Central memory CD8-positive, alpha-beta T cell (primary cell): Measurements from ENCODE around the gene SYT9.

Experiments used
- ATAC-seq: fragments of 150-1000 bp; cut with Tn5 transposase; replicated peaks from 2 replicates; pipeline ENCODE4 v1.10.0; 2022; ENCODE audit warnings: mild to moderate bottlenecking, moderate FRiP score, moderate number of reproducible peaks; ENCODE audit not compliant: poor library complexity, severe bottlenecking; ENCODE audit errors: extremely low read depth
- DNase-seq, 2 donors: peaks; one replicate each; pipeline ENCODE4 v3.0.0; 2021; ENCODE audit warnings: low spot score in 2 of 2
- H3K27ac Mint-ChIP-seq: one replicate; pipeline ENCODE4 v1.8.0; 2022; ENCODE audit warnings: low read depth, mild to moderate bottlenecking, moderate library complexity, mixed read lengths
- H3K27me3 Mint-ChIP-seq: one replicate; pipeline ENCODE4 v1.8.0; 2022; ENCODE audit warnings: mixed read lengths
- H3K36me3 Mint-ChIP-seq: one replicate; pipeline ENCODE4 v1.8.0; 2022; ENCODE audit warnings: mild to moderate bottlenecking, moderate library complexity, mixed read lengths; ENCODE audit not compliant: insufficient read depth
- H3K4me1 Mint-ChIP-seq: one replicate; pipeline ENCODE4 v1.8.0; 2022; ENCODE audit warnings: mixed read lengths
- H3K4me3 Mint-ChIP-seq: one replicate; pipeline ENCODE4 v1.8.0; 2022; ENCODE audit warnings: mild to moderate bottlenecking, moderate library complexity, mixed read lengths
- H3K9me3 Mint-ChIP-seq: one replicate; pipeline ENCODE4 v1.8.0; 2022; ENCODE audit warnings: mixed read lengths

SYT9 gene

DNA sequence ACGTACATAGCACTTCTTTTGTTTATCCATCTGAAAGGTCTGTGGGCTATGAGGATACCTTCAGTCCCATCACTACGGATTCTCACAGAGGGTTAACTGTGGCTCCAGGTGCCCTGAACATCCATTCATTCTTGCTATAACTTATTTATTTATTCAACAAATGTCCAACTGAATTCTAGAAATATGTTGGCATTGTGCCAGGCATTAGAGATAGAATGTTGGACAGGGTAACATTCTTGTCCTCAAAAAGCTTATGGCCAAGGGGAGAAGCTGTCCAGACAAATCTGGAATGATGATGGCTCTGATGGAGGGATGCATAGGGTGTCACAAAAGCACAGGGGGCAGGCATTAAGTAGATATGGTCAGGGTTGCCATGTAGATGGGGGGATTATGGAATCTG, 242.0 kb downstream of the SYT9 start:
- no peak for ATAC-seq
- no peak overlapping the region for H3K27ac Mint-ChIP-seq

DNA sequence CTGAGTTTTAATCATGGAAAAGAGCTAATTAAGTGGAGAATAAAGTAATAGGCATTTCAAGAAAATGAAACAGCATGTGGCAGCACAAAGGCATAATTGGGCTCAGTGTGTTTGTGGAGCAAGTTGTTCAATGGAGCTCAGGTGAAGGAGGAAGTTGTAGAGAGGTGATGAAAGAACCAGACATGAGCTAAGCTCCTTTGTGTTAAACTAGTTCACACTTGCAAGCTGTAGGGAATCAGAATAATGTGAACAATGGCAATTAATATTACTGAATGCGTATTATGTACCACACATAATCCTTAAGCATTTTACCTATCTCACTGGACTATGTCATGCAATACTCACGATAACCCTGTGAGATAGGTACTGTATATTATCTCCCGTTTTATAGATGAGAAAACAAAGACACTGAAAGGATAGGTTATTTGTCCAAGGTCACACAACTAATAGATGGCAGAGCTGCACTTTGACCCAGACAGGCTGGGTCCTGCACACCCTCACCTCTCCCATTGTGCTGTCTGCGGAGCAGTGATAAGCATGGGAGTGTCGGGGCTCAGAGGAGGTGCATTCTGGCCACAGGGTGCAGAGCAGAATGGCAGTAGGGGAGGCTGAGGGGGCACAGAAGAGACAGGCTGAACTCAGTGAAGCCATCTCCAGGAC, 242.5 kb downstream of the SYT9 start:
- no peaks in the 10 kb centered on the region for H3K9me3 Mint-ChIP-seq
- DNase-seq = no peak

More for the DNA sequence above, 242.0 kb downstream of the SYT9 start:
- Mint-ChIP-seq H3K4me3 (no peak overlapping the region), H3K36me3 (no peaks in the 10 kb centered on the region), H3K9me3 (no peaks in the 10 kb centered on the region), H3K27me3 (peaks cover 12% of the 10 kb centered on the region), H3K4me1 (no peaks in the 10 kb centered on the region)
- DNase-seq = no peak

DNA sequence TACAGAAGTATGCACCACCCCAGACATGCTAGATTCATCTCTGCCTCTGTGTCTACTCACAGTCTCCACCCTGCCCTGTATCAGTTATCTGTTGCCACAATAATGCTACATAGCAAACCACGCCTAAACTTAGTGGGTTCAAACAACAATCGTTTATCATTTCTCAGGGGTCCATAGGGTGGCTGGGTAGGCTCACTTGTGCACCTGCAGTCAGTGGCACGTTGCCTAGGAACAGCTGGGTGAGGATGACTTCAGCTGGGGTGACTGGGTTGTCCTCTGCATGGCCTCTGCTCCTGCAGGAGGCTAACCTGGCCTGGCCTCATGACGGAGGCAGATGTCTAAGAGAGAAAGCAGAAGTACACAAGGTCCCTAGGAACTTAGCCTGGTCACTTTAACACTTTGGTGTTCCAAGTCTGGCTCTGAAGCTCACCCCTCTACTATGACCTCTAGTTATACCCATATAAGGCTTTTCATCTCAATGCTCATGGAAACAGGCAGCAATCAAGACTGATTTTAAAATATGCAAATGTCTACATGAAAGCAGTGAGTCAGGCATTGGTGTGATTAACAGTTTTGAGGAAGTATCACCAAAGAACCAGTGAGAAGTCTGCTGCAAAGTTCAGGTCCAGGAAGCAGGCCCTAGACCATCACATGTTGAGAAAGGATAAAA, 244.3 kb downstream of the SYT9 start:
- H3K4me3 Mint-ChIP-seq = no peak overlapping the region
- H3K27ac Mint-ChIP-seq = no peak overlapping the region
- no peaks in the 10 kb centered on the region for H3K36me3 Mint-ChIP-seq
- no peaks in the 10 kb centered on the region for H3K4me1 Mint-ChIP-seq
- DNase-seq = no peak
- peak; percentile 49 for ATAC-seq
- no peaks in the 10 kb centered on the region for H3K27me3 Mint-ChIP-seq
- no peaks in the 10 kb centered on the region for H3K9me3 Mint-ChIP-seq

More for the DNA sequence above, 242.5 kb downstream of the SYT9 start:
- ATAC-seq = no peak
- no peaks in the 10 kb centered on the region for H3K4me1 Mint-ChIP-seq
- peaks cover 7% of the 10 kb centered on the region for H3K27me3 Mint-ChIP-seq
- no peak overlapping the region for H3K4me3 Mint-ChIP-seq
- H3K27ac Mint-ChIP-seq = no peak overlapping the region
- no peaks in the 10 kb centered on the region for H3K36me3 Mint-ChIP-seq

DNA sequence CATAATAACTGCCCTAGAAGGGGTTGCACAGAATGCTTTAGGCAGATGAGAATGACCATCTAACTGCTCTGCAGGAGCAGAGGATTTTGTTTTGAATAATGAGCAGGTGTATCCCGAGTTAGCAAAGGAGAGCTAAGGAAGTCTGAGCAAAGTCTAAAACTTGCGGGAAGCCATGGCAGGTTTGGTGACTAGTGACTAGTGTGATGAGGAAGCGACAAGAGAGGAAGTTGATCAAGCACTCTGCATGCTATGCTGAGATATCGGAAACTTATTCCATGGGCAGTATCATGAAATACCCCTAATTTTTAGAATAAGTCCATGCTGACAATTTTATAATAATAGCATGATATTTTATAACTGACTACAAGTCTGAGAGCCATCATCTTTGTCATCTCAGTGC, 246.5 kb downstream of the SYT9 start:
- no peak overlapping the region for H3K4me3 Mint-ChIP-seq
- H3K9me3 Mint-ChIP-seq = no peaks in the 10 kb centered on the region
- no peak for DNase-seq
- H3K27me3 Mint-ChIP-seq = no peaks in the 10 kb centered on the region
- H3K4me1 Mint-ChIP-seq = no peaks in the 10 kb centered on the region
- H3K27ac Mint-ChIP-seq = no peak overlapping the region
- no peak for ATAC-seq
- H3K36me3 Mint-ChIP-seq = no peaks in the 10 kb centered on the region

DNA sequence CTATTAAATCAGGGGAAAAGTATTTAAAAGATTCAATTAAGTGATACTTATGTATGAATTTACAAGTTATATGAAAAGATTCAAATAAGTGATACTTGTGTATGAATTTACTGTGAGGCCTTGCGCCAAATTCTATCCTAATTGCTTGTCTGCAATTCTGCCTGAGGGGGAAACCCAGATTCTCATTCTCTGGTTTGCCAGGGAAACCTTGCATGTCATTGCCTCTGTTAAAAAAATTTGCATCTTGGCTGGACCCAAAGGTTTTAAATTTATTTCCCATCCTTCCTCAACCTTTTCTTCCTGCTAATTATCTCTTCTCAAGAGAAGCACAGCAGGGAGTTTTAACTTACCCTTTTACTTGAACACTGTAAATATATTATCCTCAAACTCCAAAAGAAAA, 247.4 kb downstream of the SYT9 start:
- H3K27ac Mint-ChIP-seq = no peak overlapping the region
- H3K36me3 Mint-ChIP-seq = no peaks in the 10 kb centered on the region
- no peaks in the 10 kb centered on the region for H3K27me3 Mint-ChIP-seq
- no peaks in the 10 kb centered on the region for H3K9me3 Mint-ChIP-seq
- DNase-seq = no peak
- H3K4me1 Mint-ChIP-seq = no peaks in the 10 kb centered on the region
- no peak overlapping the region for H3K4me3 Mint-ChIP-seq
- no peak for ATAC-seq

DNA sequence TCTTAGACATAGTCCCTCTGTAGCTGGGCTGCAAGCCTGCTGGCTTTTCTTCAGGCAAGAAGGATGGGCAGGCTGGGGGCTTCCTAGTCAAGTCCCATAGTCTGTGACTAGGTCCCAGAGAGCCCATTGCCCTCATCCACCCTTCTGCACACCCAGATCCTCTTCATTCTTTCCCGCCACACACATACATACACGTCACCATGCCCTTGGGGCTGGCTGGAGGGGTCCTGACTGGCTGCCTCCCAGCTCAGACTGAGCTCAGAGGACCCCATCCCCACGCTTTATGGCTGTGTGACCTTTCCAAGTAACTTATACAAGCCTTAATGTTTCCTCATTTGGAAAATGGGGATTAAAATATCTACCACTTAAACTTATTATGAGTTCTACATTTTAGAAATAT, 248.5 kb downstream of the SYT9 start:
- H3K27ac Mint-ChIP-seq = no peak overlapping the region
- H3K36me3 Mint-ChIP-seq = no peaks in the 10 kb centered on the region
- no peak for ATAC-seq

DNA sequence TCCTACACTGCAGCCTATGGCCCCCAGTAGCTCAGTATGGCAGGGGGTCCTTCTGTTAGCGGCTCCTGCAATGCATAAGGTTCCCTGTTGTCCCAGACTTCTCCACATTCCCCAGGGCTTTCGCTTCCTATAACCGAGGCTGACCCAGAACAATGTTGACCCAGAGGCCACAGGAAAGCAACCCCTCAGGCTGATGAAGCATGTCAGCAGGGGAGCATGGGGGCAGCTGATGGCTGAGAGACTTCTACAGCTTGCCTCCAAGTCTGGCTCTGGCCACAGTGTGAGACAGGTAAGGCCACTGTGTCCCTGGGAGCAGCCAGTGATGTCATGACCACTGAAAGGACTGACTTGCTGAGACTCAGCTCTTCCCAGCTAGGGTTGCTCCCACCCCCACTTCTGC, 249.5 kb downstream of the SYT9 start:
- Mint-ChIP-seq H3K9me3 (no peaks in the 10 kb centered on the region), H3K36me3 (no peaks in the 10 kb centered on the region)

More for the DNA sequence above, 248.5 kb downstream of the SYT9 start:
- no peaks in the 10 kb centered on the region for H3K4me1 Mint-ChIP-seq
- no peaks in the 10 kb centered on the region for H3K9me3 Mint-ChIP-seq
- no peaks in the 10 kb centered on the region for H3K27me3 Mint-ChIP-seq
- DNase-seq = no peak
- H3K4me3 Mint-ChIP-seq = no peak overlapping the region

DNA sequence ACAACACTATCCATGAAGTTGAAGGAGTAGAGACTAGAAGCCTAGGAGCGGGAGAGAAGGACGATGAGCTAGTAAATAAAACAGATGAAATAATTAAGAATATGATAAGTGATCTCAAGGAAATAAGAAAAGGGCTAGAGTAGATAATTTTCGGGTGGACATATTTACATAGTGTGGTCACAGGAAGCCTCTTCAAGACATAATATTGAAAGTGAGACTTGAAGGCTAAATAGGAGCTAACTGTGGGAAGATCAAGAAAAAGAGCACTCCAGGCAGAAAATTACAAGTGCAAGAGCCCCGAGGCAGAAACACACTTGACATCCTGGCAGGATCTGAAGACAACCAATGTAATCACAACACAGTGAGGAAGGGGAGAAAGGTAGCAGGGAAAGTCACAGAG, 250.2 kb downstream of the SYT9 start:
- H3K9me3 Mint-ChIP-seq = no peaks in the 10 kb centered on the region
- H3K4me3 Mint-ChIP-seq = no peak overlapping the region
- H3K36me3 Mint-ChIP-seq = no peaks in the 10 kb centered on the region
- DNase-seq (no peak), ATAC-seq (no peak)
- peaks cover 13% of the 10 kb centered on the region for H3K27me3 Mint-ChIP-seq
- H3K4me1 Mint-ChIP-seq = no peaks in the 10 kb centered on the region
- no peak overlapping the region for H3K27ac Mint-ChIP-seq

More for the DNA sequence above, 249.5 kb downstream of the SYT9 start:
- Mint-ChIP-seq H3K27me3 (peaks cover 9% of the 10 kb centered on the region), H3K4me1 (no peaks in the 10 kb centered on the region), H3K27ac (no peak overlapping the region), H3K4me3 (no peak overlapping the region)
- DNase-seq (no peak), ATAC-seq (no peak)

DNA sequence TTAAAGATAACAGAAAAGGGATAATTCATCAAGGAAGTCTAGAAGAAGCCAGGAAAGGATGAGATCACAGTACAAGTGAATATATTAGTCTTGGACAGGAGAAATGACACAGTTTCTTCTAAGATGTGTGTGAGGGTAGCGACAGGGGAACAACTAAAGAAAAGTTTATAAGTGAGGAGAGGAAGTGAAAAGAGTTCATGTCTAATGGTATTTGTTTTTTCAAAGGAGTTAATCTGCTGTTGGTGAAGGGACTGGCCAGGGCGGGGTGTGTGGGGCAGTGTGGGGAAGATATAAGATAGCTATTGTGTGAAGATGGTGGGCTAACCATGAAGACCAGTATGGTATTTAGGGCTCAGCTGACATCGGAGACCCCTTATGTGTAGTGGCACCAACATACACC, 254.5 kb downstream of the SYT9 start:
- peaks cover 1% of the 10 kb centered on the region for H3K36me3 Mint-ChIP-seq

DNA sequence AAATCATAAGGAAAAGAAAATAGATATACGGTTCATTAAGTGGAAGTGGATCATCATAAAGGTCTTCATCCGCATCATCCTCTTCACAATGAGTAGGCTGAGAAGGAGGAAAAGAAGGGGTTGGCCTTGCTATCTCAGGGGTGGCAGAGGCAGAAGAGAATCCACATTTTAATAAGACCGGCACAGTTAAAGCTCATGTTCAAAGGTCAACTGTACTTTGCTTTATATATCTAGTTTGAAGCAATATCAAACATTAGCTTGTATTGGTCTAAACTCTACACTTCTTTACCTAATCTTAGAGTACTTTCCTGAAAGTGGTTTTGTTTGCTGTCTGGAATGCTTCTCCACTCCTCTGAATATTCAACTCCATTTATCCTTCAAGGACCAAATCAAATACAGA, 256.4 kb downstream of the SYT9 start:
- Mint-ChIP-seq H3K36me3 (peaks cover 2% of the 10 kb centered on the region), H3K9me3 (no peaks in the 10 kb centered on the region), H3K27me3 (peaks cover 13% of the 10 kb centered on the region), H3K27ac (no peak overlapping the region), H3K4me1 (no peaks in the 10 kb centered on the region), H3K4me3 (no peak overlapping the region)
- DNase-seq = no peak
- ATAC-seq = no peak

More for the DNA sequence above, 254.5 kb downstream of the SYT9 start:
- ATAC-seq = no peak
- DNase-seq = no peak
- no peaks in the 10 kb centered on the region for H3K9me3 Mint-ChIP-seq
- no peaks in the 10 kb centered on the region for H3K4me1 Mint-ChIP-seq
- H3K4me3 Mint-ChIP-seq = no peak overlapping the region
- peaks cover 13% of the 10 kb centered on the region for H3K27me3 Mint-ChIP-seq
- no peak overlapping the region for H3K27ac Mint-ChIP-seq

DNA sequence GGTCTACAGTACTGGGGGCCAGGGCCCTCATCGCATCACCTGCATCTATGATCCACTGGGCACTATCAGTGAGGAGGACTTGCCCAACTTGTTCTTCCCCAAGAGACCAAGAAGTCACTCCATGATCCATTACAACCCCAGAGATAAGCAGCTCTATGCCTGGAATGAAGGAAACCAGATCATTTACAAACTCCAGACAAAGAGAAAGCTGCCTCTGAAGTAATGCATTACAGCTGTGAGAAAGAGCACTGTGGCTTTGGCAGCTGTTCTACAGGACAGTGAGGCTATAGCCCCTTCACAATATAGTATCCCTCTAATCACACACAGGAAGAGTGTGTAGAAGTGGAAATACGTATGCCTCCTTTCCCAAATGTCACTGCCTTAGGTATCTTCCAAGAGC, 258.3 kb downstream of the SYT9 start:
- ATAC-seq = no peak
- DNase-seq = no peak
- no peak overlapping the region for H3K27ac Mint-ChIP-seq
- H3K4me1 Mint-ChIP-seq = peaks cover 5% of the 10 kb centered on the region
- H3K9me3 Mint-ChIP-seq = no peaks in the 10 kb centered on the region
- peaks cover 13% of the 10 kb centered on the region for H3K27me3 Mint-ChIP-seq
- H3K36me3 Mint-ChIP-seq = peaks cover 7% of the 10 kb centered on the region
- H3K4me3 Mint-ChIP-seq = no peak overlapping the region

DNA sequence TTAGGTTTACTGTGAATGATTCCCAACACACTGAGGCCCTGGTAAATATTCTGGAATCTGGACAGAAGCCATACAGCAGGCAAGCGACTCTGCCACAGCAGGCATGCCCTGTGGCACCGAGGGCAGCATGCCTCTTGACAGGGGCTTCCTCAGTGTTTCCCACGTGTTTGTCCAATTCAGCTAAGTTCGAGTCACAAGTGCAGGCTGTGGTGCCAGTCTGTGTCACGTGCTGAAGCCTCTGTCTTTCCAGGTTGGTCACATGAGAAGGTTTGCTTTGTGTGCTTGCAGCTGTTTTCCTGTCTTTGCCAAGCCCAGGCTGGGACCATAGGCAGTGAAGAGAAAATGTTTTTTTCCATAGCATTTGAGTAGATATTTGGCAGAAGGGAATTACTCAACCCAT, 259.7 kb downstream of the SYT9 start:
- DNase-seq (no peak), ATAC-seq (no peak)
- H3K9me3 Mint-ChIP-seq = no peaks in the 10 kb centered on the region
- H3K27me3 Mint-ChIP-seq = peaks cover 3% of the 10 kb centered on the region
- H3K27ac Mint-ChIP-seq = no peak overlapping the region
- peaks cover 10% of the 10 kb centered on the region for H3K4me1 Mint-ChIP-seq
- H3K4me3 Mint-ChIP-seq = no peak overlapping the region
- H3K36me3 Mint-ChIP-seq = peaks cover 7% of the 10 kb centered on the region

DNA sequence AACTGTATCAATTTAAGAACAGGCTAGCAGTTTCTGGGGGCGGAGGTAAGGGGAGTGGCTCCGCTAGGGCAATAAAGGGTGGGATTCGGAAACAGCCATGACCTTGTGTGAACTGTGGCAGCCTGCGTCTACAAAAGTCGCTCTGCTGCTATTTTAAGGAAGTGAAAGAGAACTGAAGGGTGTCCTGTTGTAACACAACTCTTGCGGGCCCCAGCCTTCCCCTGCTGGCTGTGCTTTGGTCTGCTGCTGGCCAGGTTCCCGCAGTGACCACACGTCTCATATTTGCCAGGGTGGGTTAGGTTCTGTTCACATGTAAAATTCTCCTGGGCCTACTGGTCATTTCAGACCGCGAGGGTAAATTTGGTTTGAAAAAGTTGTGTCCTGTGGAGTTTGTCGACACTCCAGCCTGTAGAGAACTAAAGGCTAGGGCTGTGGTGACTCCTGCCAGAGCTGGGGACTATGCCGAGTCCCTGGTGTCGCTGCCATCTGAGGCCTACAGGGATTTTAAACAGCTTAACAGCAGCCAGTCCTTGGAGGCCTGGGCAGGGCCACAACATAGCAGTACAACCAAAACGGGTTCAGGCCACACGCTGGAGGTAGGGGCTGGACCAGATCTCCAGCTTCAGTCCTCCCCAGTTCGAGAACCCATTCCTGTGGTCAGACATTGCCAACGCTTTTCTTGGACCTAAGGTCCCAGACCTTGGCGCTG, 261.0 kb downstream of the SYT9 start:
- H3K4me1 Mint-ChIP-seq = peaks cover 19% of the 10 kb centered on the region
- peak; percentile 27 for ATAC-seq
- H3K9me3 Mint-ChIP-seq = no peaks in the 10 kb centered on the region
- H3K4me3 Mint-ChIP-seq = peak overlapping the region; percentile 86
- no peak for DNase-seq
- no peaks in the 10 kb centered on the region for H3K27me3 Mint-ChIP-seq
- peaks cover 7% of the 10 kb centered on the region for H3K36me3 Mint-ChIP-seq
- peak overlapping the region; percentile 86 for H3K27ac Mint-ChIP-seq
